GM21515 (cell line): ENCODE results near the gene MEGF6.

ENCODE experiments used
- ATAC-seq: cut with Tn5 transposase; IDR thresholded peaks from one replicate; pipeline ENCODE4 v1.9.1; 2021; ENCODE audit not compliant: unreplicated experiment

Gene MEGF6

DNA sequence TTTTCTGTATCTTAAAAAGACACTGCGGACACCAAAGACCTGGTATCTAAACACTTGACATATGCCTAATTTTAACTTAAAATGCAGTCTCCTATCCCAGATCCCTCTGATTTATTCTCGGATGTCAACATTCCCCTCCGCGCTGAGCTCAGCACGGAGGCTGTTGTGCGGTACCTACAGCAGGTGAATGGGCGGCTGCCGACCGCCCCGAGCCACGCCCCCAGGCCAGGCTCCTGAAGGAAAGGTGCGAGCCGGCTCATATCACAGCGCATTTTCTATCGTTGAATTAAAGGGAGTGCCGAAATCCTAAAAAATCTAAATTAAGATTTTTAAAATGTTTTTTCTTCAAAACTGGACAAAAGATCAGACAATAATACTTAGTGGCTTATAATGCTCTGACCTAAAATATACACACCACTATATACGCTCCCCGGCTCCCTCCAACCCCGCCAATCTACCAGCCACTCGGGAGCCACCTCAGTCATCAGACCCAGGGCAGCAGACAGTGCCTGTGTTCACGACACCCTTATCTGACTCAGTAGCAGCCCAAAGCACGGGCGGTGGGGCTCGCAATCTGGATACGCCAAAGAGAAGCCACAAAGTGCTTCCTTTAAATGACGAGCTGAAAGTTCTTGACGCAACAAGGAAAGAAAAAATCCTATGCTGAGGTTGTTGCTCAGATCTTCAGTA lies 34.5 kb upstream of the MEGF6 start:
- no peak for ATAC-seq

DNA sequence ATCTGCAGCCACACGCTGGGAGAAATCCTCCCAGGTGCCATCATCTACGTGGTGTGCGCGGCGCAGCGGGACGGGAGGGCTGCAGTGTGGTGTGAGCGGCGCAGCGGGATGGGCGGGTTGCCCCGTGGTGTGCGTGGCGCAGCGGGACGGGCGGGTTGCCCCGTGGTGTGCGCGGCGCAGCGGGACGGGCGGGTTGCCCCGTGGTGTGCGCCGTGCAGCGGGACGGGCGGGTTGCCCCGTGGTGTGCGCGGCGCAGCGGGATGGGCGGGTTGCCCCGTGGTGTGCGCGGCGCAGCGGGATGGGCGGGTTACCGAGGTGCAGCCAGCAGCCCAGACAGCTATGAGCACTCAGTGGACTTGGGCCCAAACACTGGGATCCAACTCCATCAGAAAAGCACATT lies 33.9 kb upstream of the MEGF6 start:
- no peak for ATAC-seq

DNA sequence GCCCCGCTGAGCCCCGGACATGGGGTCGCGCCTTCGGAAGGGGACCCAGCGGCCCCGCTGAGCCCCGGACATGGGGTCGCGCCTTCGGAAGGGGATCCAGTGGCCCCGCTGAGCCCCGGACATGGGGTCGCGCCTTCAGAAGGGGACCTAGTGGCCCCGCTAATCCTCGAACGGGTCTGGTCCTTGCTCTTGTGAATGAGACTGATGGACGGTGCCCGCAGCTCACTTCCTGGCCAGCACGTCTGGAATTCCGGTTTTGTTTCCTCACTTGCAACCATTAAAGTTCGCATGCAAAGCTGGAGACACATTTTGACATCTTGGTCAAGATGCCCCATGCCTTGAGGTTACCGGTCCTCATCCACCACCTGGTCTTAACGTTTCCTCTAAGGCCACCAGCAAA lies 33.0 kb upstream of the MEGF6 start:
- no peak for ATAC-seq

DNA sequence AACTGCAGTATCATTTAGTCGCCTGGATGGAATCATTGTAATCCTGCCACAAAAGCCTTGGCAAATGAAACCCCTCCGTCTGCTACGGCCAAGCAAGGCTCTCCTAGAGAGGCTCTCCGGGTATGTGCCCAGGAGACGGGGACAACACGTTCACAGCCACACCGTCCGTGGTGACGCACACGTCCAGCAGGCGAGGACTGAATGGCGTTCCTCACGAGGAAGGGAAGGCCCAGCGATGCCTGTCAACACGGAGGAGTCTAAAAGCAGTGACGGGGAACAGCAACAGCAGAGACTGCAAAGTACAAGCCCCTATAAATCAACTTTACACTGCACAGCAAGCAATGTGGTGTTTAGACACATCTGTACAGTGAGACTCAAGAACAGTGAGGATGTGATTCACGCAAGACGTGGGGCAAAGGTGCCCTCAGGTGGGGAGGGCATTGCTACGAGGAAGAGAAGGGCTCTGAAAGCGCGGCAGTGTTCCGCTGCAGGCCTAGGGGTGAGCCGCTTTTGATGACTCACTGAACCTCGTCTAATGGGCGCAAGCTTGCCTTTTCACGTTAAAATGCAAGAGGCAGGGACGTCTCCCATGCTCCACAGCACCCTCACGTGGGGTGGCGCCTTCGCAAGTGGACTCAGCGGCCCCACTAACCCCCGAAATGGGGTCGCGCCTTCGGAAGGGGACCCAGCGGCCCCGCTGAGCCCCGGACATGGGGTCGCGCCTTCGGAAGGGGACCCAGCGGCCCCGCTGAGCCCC lies 31.8 kb upstream of the MEGF6 start:
- ATAC-seq = no peak

DNA sequence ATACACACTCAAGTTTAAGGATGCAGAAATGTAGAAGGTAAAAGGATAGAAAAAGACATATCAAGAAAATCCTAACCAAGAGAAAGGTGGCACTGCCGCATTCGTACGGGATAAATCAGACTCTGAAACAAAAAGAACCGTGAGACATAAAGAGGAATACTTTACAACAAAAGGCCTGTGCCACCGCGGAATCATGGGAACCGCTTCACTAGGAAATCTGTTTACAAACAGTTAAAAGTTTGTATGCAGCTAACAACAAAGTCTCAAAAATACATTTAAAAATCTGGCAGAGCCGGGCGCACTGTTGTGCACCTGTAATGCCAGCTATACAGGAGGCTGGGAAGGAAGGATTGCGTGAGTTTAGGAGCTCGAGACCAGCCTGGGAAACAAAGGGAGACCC lies 30.5 kb upstream of the MEGF6 start:
- no peak for ATAC-seq

DNA sequence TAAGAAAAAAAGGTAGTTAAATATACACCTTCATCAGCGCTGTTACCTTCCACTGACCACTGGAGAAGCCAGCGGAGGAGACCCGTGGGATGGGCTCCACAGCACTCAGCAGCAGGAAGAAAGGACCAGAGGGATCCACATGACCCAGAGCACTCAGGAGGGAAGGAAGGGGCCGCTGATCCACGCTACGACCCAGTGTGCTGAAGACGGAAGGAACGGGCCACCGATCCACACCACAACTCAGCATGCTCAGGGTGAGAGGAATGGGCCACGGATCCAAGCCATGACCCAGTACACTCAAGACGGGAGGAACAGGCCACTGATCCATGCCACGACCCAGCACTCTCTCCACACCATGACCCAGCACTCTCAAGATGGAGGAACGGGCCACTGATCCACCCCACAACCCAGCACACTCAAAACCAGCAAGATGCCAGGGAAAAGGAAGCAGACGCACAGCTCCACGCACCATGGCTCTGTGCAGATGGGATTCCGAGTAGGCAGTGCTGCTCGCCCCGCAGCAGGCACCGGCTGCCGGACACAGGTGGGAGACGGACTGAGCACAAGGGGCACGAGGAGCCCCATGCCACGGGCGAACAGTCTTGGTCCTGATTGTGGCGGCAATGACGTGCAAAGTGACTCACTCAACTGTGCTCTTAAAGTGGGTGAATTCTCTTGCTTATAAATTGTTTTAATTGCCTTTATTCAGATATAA lies 29.9 kb upstream of the MEGF6 start:
- no peak for ATAC-seq

DNA sequence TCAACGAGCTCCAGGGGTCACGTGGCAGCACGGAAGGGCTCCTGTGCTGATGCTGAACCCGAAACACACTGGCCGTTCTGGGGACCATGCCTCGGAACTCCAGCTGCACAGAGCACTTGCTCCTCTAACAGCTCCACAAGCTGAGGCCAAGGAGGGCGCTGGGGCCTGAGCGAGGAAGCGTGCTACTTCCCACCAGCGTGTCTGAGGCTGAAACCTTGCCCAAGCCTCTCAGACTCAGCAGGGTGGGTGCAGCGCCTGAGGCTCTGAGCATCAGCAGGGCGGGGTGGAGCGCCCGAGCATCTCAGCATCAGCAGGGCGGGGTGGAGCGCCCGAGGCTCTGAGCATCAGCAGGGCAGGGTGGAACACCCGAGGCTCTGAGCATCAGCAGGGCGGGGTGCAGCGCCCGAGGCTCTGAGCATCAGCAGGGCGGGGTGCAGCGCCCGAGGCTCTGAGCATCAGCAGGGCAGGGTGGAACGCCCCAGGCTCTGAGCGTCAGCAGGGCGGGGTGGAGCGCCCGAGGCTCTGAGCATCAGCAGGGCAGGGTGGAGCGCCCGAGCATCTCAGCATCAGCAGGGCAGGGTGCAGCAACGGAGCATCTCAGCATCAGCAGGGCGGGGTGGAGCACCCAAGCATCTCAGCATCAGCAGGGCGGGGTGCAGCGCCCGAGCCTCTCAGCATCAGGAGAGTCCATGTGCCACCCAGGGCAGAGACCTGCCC lies 29.0 kb upstream of the MEGF6 start:
- no peak for ATAC-seq

DNA sequence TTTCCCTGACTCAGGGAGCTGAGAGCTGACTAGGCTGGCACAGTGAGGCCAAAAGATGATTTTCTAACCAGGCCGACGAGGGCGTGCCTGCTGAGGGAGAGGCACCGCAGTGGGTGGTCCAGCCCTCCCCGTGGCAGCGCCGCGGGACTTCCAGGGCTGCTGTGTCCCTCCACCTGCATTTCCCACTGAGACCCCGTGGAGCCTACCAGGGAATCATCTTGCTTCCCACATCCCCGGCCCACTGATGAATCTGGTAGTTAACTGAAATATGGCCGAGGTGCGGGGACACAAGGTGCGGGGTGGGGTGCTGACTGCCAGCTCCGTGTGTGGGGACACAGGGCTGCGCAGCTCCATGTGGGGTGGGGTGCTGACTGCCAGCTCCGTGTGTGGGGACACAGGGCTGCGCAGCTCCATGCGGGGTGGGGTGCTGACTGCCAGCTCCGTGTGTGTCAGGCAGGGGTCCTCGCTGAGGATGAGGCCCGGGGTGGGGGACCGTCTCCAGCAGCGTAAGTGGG lies 28.1 kb upstream of the MEGF6 start:
- no peak for ATAC-seq

DNA sequence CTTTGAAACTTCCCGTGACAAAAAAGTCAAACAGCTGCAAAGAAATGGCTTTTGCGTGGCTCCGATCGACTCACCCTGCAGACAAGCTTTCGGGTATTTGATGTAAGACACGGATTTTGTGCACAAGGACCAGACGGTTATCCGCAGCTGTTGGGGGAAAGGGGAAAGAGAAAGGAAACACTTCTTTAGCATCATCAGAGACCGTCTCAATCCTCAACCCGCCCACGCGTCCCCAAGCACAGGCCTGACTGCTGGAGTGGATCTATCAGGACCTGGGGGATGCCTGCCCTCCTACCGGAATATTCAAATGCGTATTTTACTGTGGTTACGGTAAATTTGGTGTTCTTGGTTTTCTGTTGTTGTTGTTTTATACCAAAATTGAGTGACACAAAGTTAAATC lies 27.4 kb upstream of the MEGF6 start:
- ATAC-seq = no peak

DNA sequence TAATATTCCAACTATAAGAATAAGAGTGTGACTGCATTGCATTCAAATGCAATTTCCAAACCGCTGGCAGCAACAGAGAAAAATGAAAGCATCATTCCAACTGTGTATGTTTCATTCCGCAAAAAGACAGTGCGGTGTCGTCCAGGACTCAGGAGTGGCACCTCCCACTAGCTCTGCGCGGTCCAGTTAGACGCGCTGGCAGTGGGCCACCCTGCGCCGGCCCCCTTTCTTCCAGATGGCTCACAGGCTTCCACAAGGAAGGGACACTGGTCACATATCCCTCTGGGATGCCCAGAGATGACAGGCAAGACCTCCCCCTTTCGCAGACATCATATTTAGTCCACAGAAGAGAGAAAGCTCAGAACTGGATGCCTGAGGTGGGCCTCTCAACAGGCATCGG lies 26.7 kb upstream of the MEGF6 start:
- ATAC-seq = no peak

DNA sequence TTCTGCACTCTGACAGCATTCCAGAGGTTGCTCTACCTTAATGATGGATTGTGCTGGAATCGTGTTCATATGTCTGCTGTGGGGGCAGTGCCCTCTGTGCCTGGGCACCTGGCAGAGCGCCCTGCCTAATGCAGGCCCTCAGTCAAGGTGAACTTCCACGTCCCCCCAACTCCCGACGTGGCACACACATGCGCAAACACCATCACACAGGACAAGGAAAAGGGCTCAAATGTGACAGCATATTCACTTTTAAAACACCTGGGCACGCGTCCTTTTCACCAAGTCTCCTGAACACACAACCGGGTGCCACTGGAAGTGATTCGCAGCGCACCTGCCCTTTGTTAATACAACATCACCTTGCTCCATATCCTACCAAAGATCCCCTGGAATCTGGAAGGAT lies 25.2 kb upstream of the MEGF6 start:
- ATAC-seq = no peak

DNA sequence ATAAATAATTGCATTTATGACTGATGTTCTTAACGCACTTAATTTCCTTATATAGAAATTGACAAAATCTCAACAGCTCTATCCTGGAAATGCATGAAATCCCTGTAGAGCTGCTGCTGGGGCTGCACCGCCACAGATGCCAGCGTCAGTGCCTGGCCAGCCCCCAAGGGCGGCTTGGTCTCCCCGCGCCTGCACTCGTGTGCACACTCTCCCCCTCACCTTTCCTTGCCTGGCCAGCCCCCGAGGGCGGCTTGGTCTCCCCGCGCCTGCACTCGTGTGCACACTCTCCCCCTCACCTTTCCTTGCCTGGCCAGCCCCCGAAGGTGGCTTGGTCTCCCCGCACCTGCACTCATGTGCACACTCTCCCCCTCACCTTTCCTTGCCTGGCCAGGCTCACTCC lies 24.8 kb upstream of the MEGF6 start:
- no peak for ATAC-seq

DNA sequence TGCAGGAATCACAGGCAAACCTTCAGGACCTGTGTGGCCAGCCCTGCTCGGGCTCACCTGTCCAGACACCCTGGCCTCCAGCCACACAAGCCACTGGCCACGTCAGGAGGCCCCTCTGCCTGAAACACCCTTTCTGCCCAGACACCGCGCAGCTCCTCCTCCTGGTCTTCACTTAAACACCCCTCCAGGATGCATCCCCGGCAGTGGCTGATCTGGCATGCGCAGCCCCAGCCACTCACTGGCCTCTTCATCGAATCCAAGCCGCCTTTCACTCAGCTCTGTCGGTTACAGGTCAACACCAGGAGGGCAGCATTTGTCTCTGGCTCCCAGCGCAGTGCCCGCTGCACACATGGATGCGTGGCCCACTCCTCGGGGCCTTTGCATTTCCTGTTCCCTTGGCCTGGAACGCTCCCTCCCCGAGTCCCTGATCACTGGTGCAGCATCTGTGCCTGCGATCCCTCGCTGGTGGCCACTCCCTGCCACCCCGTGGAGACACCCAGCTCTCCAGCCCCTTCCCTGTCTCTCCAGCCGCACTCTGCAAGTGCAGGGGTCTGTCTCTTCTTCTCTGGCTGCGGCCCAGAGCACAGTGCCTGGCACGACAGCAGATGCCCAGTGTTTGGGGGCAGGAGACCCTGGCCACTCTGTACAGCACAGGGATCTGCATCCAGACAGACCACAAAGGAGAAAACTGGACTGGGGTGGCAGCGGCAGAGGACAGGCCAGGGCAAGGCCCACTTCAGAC lies 22.9 kb upstream of the MEGF6 start:
- ATAC-seq = no peak

DNA sequence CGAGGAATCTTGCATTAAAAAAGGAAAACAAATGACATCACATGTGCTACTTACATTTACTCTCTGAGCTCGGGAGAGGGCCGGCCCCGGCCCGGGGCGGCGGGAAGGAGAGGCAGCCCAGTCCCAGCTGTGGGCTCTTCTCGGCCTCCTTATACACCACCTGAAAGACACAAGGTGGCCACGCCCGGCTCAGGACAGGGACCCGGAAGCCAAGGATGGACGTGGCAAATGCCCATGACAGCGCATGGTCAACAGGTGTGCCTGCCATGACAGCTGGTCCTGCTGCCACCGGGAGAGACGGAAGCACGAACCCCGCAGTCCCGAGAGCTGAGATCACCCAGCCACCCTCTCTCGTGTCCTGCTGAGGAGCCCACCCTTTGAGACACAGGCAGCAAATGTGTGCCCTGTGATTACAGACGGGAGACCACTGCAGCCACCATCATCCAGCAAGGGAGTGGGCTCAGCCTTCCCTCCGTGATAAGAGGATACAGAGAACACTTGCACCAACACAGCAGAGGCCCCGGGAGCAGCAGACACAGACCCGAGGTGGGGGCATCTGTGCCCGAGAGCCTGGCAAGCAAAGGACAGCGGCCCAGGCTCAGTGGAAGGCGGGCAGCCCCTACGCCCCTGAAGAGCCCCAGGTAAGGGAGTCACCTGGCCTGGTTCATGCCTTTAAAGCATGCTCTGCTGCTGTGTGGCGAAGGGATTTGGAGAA lies 22.2 kb upstream of the MEGF6 start:
- ATAC-seq = no peak

DNA sequence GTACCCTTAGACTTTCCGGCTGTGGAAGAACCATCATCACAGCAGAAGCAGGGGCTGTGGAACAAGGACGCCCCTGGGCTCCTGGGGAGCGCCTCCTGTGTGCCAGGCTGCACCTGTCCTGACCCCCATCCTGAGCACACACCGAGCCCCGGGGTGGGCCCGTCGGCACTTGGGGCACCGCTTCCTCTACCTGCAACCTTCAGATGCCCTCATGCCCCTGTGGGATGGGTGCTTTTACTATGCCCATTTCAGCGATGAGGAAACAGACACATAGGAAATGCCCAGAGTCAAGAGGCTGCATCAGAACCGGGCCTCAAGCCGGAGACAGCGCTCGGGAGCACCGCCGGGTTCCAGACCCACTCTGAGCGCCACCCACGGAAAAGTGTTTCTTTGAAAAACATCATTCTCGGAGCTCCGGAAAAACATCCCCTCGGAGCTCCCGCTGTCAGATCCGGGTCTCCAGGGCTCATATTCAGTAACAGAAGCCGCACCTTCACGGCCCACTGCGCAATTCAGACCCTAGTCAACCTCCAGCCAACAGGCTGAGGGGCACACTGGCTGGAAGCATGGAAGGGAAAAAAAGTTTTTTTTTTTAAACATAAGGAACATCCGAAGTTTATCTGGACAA lies 21.5 kb upstream of the MEGF6 start:
- no peak for ATAC-seq

DNA sequence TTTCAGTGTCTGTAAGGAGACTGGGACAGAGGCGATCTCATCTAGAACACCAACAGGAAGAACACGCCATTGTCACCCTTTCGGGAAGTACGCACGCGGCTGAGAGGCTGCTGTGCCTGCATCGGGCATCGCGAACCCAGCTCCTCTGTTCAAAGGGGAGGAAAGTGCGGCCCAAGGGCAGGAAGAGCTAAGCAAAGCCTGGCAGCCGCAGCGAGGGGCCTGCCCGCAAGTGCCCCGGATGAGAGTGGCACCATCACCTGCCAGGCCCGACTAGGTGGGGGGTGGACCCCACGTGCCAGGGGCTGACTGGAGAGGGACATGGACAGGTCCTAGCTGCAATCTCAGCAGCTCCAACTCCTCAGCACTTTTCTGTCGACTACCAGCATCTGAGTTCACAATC lies 21.0 kb upstream of the MEGF6 start:
- ATAC-seq = no peak

DNA sequence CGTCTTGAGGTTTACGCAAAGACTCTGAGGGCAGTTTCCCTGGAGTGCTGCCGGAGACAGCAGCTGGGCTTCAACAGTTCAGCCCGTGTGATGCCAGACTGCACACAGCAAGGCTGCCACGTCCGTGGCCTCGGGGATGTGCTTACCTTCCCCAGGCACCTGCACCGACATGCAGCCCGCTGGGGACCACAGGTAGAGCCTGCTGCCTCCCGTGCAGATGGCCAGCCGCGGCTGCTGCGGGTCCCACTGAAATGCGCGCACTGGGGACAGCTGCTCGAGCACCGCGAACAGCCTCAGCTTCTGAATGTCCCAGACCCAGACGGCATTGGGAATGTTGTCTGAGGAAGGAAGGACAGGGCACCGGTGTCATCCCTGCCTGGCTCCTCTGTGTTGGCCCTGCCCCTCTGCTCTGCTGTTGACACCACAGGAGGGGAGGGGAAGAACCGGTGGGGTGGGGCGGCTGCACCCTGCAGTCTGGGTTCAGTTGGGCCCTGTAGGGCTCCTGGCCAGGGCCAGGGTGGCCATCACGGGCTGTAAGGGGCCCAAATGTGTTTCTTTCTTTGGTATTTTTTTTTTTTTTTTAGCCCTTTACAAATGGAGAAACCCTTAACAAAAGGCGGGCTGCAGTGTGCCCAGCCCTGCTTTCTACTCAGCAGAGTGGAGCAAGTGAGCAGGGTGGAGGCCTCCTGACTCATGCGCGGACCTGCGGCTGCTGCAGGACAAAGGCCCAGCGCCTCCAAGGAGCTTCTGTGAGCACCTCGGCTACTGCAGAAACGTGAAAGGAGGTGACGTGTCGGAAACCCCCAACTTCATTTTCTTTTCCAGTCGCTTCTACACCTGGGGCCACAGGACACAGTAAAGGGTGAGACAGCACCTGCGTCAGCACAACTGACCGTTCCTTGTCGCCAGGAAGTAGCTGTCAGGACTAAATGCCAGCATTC lies 20.3 kb upstream of the MEGF6 start:
- no peak for ATAC-seq

DNA sequence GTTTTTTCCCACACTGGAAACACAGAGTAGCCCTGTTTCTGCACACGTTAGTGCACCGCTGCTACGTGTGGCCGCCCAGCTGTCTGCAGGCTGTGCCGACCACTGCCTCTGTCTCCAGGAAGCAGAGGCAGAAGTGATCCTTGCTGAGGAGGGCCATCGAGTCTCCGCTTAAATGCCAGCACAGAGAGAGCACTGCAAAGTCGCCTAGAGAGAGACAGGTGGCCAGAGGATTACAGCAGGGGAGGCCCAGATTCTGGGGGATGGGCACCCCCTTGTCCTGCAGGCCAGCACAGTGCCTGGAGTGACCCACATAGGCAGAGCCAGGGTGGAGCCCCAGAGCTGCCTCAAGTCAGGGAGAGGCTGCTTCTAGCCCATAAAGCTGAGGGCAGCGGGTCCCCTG lies 19.6 kb upstream of the MEGF6 start:
- ATAC-seq = no peak
